GM06990 (cell line): ENCODE results near the gene RASSF1.

Experiments
- DNase-seq: peaks from one replicate; pipeline ENCODE4 v3.0.0-alpha.2; 2011; ENCODE audit not compliant: insufficient read length; ENCODE audit errors: extremely low read depth
- H3K27me3 ChIP-seq: replicated peaks from 2 replicates; pipeline ENCODE4 v1.6.0; 2011; ENCODE audit warnings: low read length; ENCODE audit not compliant: control insufficient read depth, insufficient read depth
- H3K36me3 ChIP-seq: 2 replicates; pipeline ENCODE4 v1.5.1; 2011; ENCODE audit warnings: low read length; ENCODE audit not compliant: control insufficient read depth, insufficient read depth
- H3K4me3 ChIP-seq: replicated peaks from 2 replicates; pipeline ENCODE4 v1.5.1; 2011; ENCODE audit warnings: low read depth, mild to moderate bottlenecking, control low read depth, low read length
- CTCF ChIP-seq: IDR thresholded peaks from 2 replicates; pipeline ENCODE4 v1.5.1; 2011; ENCODE audit warnings: low read length, control low read depth, mild to moderate bottlenecking, inconsistent platforms; ENCODE audit not compliant: insufficient read depth, poor library complexity, severe bottlenecking

Gene RASSF1

GRCh38 chr3:50340147-50340447 is 539 bp downstream of the RASSF1 start:
- DNase-seq, result no peak
- H3K27me3 ChIP-seq, result no peaks in the 10 kb centered on the region
- no peak for TF ChIP-seq CTCF
- H3K36me3 ChIP-seq, result no peaks in the 10 kb centered on the region
- H3K4me3 ChIP-seq, result peak overlapping the region; percentile 93

- peak overlapping the region; percentile 93 for H3K4me3 ChIP-seq
- no peak for TF ChIP-seq CTCF
- no peaks in the 10 kb centered on the region for H3K36me3 ChIP-seq
- H3K27me3 ChIP-seq, result no peaks in the 10 kb centered on the region
- DNase-seq, result no peak
Observed at GRCh38 chr3:50339485-50340146, 1.0 kb downstream of the RASSF1 start.

- H3K27me3 ChIP-seq, result no peaks in the 10 kb centered on the region
- TF ChIP-seq CTCF, result no peak
- peaks cover 2% of the 10 kb centered on the region for H3K36me3 ChIP-seq
- DNase-seq, result no peak
- H3K4me3 ChIP-seq, result peak overlapping the region; percentile 93
Observed at GRCh38 chr3:50338965-50339364, 1.7 kb downstream of the RASSF1 start.

GRCh38 chr3:50337175-50337861 is 3.3 kb downstream of the RASSF1 start:
- DNase-seq, result peak; percentile 99
- TF ChIP-seq CTCF, result no peak
- Histone ChIP-seq H3K36me3 (peaks cover 6% of the 10 kb centered on the region), H3K4me3 (peak overlapping the region; percentile 93), H3K27me3 (no peaks in the 10 kb centered on the region)

GRCh38 chr3:50336452-50337174 is 4.0 kb downstream of the RASSF1 start:
- H3K27me3 ChIP-seq, result no peaks in the 10 kb centered on the region
- no peak for TF ChIP-seq CTCF
- DNase-seq, result no peak
- H3K36me3 ChIP-seq, result peaks cover 13% of the 10 kb centered on the region
- H3K4me3 ChIP-seq, result peak overlapping the region; percentile 93
